Kidney (tissue), 14 donors: ENCODE results near the gene SCAMP5. TPM values are rescaled to one million over a fixed set of nuclear protein-coding genes. Genes with fewer than 3 reads are reported as not detected.
A peak's percentile ranks its signal among the peaks of the same experiment; 100 is the strongest.

Experiments used
- DNase-seq, 5 donors: peaks; one replicate each; pipeline ENCODE4 v3.0.0-alpha.2; 2013 to 2020
- FAIRE-seq: peaks from 2 replicates; lab custom pipeline; 2012; peaks lifted over from hg19 to GRCh38; lab: Jason Lieb, UNC
- H3K27ac ChIP-seq, 2 donors: one replicate each; pipeline ENCODE4 v1.7.0; 2013; ENCODE audit warnings: low read depth in 2 of 2, low read length in 2 of 2, inconsistent platforms in 1 of 2
- H3K27me3 ChIP-seq: one replicate; pipeline ENCODE4 v1.7.1; 2013; ENCODE audit warnings: low read length, inconsistent platforms; ENCODE audit not compliant: control insufficient read depth, insufficient read depth
- H3K36me3 ChIP-seq, 3 donors: one replicate each; pipeline versions ENCODE4 v1.7.0 to v1.7.1; 2013; ENCODE audit warnings: low read length in 3 of 3, control low read depth in 1 of 3, inconsistent platforms in 1 of 3; ENCODE audit not compliant: insufficient read depth in 3 of 3, control insufficient read depth in 2 of 3
- H3K4me1 ChIP-seq, 3 donors: one replicate each; pipeline versions ENCODE4 v1.7.0 to v1.7.1; 2013; ENCODE audit warnings: low read length in 3 of 3, inconsistent platforms in 1 of 3, low read depth in 1 of 3; ENCODE audit not compliant: control insufficient read depth in 2 of 3, insufficient read depth in 2 of 3
- H3K4me3 ChIP-seq, 3 donors: one replicate each; pipeline versions ENCODE4 v1.7.0 to v1.8.1; 2013; ENCODE audit warnings: low read length in 3 of 3, control low read depth in 1 of 3, inconsistent platforms in 1 of 3
- H3K9ac ChIP-seq, 3 donors: one replicate each; pipeline versions ENCODE4 v1.7.0 to v1.7.1; 2013; ENCODE audit warnings: low read length in 3 of 3, control low read depth in 1 of 3, inconsistent platforms in 1 of 3
- H3K9me3 ChIP-seq, 3 donors: one replicate each; pipeline versions ENCODE4 v1.7.0 to v1.7.1; 2013; ENCODE audit warnings: low read length in 3 of 3, control low read depth in 1 of 3, inconsistent platforms in 1 of 3; ENCODE audit not compliant: control insufficient read depth in 2 of 3, insufficient read depth in 1 of 3
- intact Hi-C: fragments of 100-400 bp; cut with DNase I; formaldehyde crosslinking; loops from one replicate; pipeline ENCODE4 v1.11.1; 2022
- polyA plus RNA-seq: library from polyadenylated mRNA; stranded (reverse); fragments of 350-450 nt; fragmentation: Illumina TruSeq; extraction: RNeasy Lipid Tissue Mini Kit (QIAGEN cat#74804); gene quantifications from one replicate; pipeline ENCODE4 v1.2.3, GENCODE V29; 2014; ENCODE audit warnings: low read depth, low replicate concordance; ENCODE audit not compliant: insufficient read depth
- total RNA-seq: library from RNA; stranded (reverse); fragmentation: NEBNext Ultra II Directional; extraction: Animal tissue kit (Norgen Biotek cat#: 25700); gene quantifications from one replicate; pipeline ENCODE4 v1.2.1, GENCODE V29; 2021
- TF ChIP-seq, protein P1 (sequence below): IDR thresholded peaks from 3 replicates; pipeline ENCODE4 v1.5.1; 2012; ENCODE audit warnings: mild to moderate bottlenecking, moderate library complexity, borderline replicate concordance; ENCODE audit not compliant: insufficient read depth; ENCODE audit errors: extremely low read depth
- donor health status: control.
- donor health status: control.
- donor health status: control.
- donor health status: control.
- donor health status: control.
- donor health status: DM: yes; HTN: yes; CAD: no.
- donor health status: Normal renal cell carcinoma (clear cell type).

The SCAMP5 gene
- total and polyA plus RNA-seq, 2 donors from 2014 or later: 13.4 to 29.5 TPM

DNA sequence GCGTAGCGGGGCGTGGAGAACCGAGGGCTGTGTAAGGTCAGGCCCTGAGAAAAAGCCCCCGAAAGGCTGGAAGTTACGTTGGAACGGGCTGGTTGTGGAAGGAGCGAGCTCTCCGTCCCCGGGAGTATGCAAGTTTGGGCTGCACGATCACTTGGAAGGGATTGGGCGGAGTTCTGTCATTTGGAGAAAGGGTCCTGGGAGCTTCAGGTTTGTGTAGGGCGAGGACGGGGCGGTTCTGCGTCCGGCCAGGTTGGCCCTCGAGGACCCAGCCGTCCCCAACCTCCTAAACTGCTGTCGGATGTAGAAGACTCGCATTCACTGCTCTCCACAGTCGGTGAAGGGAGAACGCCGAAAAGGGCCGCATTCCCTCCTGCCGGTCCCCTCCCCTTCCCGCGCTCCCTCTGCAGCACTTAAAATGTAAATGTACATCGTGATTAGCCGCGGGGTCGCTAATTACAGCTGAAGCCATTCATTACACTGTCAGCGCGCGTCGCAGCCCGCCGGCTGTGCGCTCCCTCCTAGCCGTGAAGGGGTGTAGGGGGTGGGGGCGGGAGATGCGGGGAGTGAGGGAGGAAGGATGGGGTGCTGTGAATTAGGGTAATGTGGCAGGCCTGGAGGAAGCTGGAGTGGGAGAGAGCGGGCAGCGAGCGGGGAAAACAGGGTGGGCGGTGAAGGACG lies 36.3 kb upstream of the SCAMP5 start:
- peaks cover 0 to 18% (median 12%) of the 10 kb centered on the region in 3 donors for H3K4me1 ChIP-seq
- H3K27me3 ChIP-seq: peaks cover 7% of the 10 kb centered on the region
- no peaks in the 10 kb centered on the region for H3K36me3 ChIP-seq
- peak overlapping the region in 1 of 3 donors; percentile 46 for H3K9ac ChIP-seq
- TF ChIP-seq, protein P1, sequence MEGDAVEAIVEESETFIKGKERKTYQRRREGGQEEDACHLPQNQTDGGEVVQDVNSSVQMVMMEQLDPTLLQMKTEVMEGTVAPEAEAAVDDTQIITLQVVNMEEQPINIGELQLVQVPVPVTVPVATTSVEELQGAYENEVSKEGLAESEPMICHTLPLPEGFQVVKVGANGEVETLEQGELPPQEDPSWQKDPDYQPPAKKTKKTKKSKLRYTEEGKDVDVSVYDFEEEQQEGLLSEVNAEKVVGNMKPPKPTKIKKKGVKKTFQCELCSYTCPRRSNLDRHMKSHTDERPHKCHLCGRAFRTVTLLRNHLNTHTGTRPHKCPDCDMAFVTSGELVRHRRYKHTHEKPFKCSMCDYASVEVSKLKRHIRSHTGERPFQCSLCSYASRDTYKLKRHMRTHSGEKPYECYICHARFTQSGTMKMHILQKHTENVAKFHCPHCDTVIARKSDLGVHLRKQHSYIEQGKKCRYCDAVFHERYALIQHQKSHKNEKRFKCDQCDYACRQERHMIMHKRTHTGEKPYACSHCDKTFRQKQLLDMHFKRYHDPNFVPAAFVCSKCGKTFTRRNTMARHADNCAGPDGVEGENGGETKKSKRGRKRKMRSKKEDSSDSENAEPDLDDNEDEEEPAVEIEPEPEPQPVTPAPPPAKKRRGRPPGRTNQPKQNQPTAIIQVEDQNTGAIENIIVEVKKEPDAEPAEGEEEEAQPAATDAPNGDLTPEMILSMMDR: no peak
- H3K27ac ChIP-seq: no peak overlapping the region
- peak overlapping the region in 2 of 3 donors; percentile 28 to 55 for H3K4me3 ChIP-seq
- no peaks in the 10 kb centered on the region for H3K9me3 ChIP-seq
- intact Hi-C loops: no loop called here
- DNase-seq (peak in 4 of 5 donors; percentile 41 to 72 (median 64)), FAIRE-seq (no peak)

DNA sequence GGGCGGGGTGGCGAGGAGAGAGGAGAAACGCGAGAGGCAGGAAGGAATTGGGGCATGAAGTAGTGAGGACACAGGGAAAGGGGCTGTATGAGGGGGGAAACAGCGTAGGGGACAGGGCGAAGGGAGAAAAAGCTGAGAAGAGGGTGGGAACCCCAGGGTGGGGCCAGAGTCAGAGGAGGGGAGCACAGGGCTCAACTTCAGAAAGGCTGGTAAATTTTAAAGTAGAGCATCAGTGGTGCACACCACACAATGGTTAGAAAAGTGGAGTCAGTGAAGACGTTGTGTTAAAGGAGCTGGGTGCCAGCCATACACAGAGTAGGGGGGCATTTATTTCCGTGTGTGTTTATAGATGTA lies 35.8 kb upstream of the SCAMP5 start:
- H3K27me3 ChIP-seq: peaks cover 7% of the 10 kb centered on the region
- no peaks in the 10 kb centered on the region for H3K36me3 ChIP-seq
- intact Hi-C loops: no loop called here
- H3K9ac ChIP-seq: no peak overlapping the region
- no peak overlapping the region for H3K27ac ChIP-seq
- TF ChIP-seq, protein P1: no peak
- no peak overlapping the region for H3K4me3 ChIP-seq
- H3K9me3 ChIP-seq: no peaks in the 10 kb centered on the region
- FAIRE-seq (no peak), DNase-seq (no peak)
- peaks cover 0 to 18% (median 12%) of the 10 kb centered on the region in 3 donors for H3K4me1 ChIP-seq

DNA sequence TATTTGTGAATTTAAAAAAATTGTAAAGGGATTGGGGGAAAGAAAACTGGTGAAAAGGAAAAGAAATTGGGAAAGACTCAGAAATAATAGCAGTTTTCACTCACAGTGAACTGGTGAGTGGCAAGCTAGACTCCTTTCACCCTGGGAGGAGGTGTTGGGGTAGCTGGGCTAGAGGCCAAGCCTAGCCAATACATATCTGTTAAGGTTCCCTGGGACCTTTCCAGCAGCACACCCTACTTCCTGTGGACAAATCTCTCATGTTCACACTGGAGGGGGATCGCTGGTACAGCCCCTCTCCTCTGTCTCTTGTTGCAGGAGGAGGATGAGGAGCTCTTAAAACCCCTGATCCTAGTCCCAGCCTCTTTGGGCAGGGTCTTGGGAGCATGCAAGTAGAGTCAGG lies 35.1 kb upstream of the SCAMP5 start:
- TF ChIP-seq, protein P1: no peak
- H3K27ac ChIP-seq: no peak overlapping the region

More for the DNA sequence above, 35.1 kb upstream of the SCAMP5 start:
- peaks cover 7% of the 10 kb centered on the region for H3K27me3 ChIP-seq
- H3K36me3 ChIP-seq: no peaks in the 10 kb centered on the region
- intact Hi-C loops: no loop called here
- H3K4me3 ChIP-seq: no peak overlapping the region
- FAIRE-seq (no peak), DNase-seq (peak in 1 of 5 donors; percentile 33)
- H3K9me3 ChIP-seq: no peaks in the 10 kb centered on the region
- H3K4me1 ChIP-seq: peaks cover 0 to 18% (median 9%) of the 10 kb centered on the region in 3 donors
- no peak overlapping the region for H3K9ac ChIP-seq
